Left hindlimb (tissue), 1 donor: ENCODE results near the gene SWAP70.
"Not testable (repeated sequence)": the region's sequence is repeated elsewhere in the genome, so short reads cannot be mapped to it uniquely, and the experiment has no call there.

ENCODE experiments used
- DNase-seq: peaks from one replicate; pipeline ENCODE4 v3.0.0-alpha.2; 2018

Gene SWAP70

DNA sequence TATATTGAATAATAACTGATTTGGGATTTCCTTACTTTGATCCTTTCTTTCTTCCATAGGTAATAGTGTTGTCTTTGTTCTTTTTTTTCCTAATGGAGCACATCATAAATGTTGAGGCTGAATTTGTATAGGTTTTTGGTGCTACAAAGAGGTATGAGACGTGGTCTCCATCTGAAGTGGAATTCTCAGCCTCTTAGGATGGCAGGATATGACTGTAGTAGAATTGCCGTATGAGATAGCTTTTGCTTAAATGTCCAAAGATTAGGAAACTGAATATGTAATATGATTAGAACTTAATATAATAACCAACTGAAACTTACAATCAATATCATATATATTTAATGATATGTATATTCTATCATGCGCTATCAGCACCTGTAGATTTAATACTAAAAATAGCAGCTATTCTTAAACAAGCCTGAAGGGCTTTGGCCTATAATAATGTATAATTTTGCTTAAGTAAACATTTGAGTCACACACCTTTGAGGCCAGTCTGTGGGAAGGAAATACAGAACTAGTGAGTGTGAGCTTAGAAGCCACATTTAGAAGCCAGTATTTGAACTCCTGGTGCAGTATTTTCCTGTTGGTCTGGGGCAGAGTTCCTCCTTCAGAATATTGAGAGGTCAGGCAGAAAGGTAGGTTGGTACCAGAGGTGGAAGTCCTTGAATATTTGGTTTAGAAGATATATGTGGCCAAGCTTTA is 62.6 kb downstream of the SWAP70 start:
- no peak for DNase-seq

DNA sequence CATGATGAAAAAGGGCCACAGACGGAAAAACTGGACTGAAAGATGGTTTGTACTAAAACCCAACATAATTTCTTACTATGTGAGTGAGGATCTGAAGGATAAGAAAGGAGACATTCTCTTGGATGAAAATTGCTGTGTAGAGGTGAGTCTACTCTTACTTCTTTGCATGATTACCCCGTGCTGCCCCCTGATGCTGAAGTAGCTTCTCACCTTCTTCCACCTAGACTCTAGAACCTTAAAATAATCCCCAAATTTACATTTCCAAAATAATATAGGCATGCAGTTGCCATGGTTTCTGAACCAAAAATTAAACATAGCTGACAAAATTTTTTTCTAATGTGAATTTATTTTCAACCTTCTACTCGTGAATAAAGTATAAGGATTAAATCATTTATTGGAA is 64.2 kb downstream of the SWAP70 start:
- DNase-seq = no peak

DNA sequence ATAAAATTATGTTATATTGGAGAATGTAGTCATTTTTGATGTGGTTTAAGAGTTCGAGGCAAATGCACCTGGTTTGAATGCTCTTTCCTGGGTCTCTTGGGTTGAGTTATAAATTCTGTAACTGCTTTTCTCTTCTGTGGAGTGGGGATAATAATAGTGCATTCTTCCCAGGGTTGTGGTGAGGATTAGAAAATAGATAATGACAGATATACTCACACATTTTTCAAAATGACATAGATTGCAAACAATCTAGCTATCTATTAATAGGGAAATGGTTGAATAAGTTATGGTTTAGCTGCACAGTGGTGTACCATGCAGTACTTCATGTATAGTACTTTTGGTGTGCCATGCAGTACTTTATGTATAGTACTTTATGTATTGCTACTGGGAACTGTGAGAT is 67.4 kb downstream of the SWAP70 start:
- no peak for DNase-seq

DNA sequence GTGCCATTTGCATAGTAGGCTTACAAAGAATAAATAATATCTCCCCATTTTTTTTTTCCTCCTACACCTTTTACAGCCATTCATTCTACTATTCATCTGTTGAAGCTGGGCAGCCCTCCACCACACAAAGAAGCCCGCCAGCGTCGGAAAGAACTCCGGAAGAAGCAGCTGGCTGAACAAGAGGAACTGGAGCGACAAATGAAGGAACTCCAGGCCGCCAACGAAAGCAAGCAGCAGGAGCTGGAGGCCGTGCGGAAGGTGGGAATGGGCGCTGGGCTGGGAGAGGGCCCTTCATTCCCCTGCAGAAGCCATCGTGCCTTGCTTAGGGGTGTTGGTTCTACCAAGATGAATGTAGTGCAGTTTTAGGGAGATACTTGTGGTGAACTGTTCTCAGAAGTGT is 68.6 kb downstream of the SWAP70 start:
- no peak for DNase-seq

DNA sequence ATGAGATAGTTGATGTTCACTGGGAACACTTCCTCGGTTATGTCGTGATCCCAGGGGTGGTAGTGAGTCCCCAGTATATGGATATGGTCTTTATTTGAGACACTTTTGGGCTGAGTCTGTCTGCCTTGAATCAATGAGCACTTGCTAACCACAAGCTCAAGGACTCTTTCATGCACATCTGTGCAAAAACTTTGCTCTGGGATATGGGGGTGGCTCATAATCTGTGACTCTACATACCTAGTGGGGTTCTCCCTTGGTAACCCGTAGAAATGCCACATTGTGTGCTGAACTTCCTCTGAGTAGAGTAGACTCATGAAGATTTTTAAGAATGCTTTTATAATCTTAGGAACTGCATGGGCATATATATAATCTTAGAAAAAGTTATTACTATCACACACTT is 69.3 kb downstream of the SWAP70 start:
- DNase-seq = no peak

DNA sequence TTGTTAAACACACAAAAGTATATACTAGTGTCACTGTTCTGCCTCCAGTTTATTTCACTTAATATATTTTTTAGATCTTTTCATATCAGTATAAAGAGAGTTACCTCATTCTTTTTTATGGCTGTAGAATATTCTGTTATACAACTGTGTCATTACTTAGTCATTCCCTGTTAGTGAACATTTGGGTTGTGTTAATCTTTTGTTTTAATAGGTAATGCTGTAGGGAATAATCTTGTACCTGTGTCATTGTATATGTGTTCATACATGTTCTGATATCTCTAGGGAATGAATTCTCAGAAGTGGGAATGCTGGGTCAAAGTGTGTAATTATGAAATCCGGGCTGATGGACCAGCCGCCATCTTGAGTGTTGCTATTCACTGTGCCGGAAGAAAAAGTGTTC is 71.4 kb downstream of the SWAP70 start:
- no peak for DNase-seq

DNA sequence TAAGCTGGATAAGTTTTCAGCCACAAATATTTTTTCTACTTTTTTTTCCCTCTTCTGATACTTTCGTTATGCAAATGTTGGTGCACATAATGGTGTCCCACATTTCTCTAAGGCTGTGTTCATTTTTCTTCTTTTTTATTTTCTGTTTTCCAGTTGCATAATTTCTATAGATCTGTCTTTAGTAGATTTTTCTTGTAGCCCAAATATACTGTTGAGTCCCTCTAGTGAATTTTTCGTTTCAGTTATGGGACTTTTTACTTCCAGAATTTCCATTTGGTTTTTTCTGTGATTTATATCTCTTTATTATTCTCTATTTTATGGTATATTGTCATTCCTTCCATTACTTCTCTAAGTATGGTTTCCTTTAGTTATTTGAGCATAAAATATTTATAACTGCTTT is 72.0 kb downstream of the SWAP70 start:
- no peak for DNase-seq

DNA sequence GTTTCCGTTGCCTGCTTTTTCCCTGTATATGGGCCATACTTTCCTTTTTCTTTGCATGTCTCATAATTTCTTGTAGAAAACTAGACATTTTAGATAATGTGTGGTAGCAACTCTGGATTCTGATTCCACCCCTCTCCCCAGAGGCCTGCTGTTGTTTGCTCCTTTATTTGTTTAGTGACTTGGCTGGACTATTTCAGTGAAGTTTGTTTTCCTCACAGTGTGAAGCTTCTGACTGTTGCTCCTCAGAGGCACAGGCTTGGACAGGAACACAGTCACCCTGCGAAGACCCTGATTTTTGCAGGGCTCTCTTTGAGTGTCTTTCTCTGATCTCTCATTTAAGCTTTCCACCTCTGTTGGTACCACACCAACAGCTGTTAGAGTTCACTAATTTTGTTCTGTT is 72.5 kb downstream of the SWAP70 start:
- DNase-seq = no peak

DNA sequence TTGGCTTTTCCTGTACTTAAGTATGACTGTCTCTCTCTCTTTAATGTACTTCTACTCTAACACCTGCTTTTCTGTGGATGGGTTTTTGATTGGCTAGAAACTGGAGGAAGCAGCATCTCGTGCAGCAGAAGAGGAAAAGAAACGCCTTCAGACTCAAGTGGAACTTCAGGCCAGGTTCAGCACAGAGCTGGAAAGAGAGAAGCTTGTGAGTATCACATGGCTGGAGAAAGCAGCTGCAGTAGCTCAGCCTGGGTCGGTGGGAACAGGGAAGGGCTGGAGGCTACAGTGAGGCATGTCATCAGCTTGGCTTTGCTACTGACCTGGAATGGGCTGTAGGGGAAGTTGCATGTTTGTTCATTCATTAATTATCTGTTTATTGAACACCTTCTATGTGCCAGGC is 74.2 kb downstream of the SWAP70 start:
- no peak for DNase-seq

DNA sequence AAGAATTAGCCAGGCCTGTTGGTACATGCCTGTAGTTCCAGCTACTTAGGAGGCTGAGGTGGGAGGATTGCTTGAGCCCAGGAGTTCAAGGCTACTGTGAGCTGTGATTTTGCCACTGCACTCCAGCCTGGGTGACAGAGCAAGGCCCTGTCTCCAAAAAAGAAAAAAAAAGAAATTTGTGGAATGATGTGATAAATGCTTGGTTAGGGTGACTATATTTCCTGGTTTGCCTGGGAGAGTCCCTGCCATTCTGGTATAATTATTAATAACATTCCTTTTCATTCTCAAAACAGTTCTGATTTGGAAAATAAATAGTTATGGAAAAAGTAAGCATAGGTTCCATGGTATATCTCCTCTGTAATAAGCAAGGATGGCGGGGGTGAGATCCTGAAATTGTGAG is 74.8 kb downstream of the SWAP70 start:
- no peak for DNase-seq

DNA sequence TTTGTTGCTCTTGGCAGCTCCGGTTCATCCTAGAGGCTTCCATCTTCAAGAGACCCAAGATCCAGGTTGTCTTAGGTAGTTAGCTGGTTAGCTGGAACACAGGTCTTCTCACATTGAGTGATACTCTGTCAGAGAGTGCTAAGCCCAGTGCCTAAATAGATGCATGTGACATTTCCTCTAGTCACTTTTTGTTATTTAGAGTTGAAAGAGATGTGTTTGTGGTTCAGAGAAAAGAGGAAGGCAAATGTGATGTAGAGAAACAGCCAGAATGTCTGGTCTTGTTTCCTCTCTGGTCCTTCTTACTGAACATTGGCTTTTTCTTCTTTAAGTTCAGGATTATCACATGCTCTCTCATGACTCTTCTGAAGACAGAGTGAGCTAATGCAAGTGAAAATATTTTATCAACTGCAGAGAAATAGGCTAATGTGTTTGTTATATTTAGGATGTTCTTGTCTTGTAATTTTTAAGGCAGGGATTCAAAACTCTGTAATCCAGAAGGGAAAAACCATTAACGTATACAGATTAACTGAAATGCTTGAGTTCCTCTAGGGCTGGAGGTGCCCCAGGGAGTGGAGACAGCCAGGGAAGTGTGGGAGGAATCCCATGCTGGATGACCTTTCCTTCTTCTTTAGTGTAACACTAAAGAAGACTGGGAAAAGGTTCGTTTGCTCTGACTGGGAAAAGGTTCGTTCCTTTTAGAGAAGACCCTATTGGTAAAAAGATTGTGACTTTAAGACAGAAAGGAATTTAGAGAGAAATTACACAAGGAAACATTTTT is 75.4 kb downstream of the SWAP70 start:
- no peak for DNase-seq

DNA sequence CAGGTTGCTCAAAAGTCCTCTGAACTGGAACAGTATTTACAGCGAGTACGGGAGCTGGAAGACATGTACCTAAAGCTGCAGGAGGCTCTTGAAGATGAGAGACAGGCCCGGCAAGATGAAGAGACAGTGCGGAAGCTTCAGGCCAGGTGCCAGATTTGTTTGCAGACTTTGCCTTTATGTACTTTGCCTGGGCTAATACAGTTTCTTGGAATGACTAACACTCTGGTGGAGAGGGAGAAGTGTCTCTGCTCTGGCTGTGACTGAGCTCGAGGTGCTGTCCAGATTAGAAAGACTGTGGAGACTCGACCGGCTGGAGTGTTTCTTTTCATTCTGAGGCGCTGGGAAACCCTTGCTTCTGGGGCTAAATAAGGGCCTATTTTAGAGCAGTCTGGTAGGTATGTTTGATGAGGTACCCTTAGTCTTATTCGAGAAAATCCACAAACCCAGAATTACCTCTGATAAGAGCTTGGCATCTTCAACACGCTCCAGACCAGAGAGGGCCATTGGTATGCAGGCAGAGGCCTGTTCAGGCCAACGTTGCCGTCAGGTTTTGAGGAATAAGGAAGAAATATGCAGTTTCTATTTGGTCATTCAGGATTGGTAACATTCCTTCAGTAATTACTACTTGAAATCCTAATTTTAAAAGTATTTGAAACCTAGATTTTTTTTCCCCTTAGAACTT is 76.5 kb downstream of the SWAP70 start:
- DNase-seq = no peak

DNA sequence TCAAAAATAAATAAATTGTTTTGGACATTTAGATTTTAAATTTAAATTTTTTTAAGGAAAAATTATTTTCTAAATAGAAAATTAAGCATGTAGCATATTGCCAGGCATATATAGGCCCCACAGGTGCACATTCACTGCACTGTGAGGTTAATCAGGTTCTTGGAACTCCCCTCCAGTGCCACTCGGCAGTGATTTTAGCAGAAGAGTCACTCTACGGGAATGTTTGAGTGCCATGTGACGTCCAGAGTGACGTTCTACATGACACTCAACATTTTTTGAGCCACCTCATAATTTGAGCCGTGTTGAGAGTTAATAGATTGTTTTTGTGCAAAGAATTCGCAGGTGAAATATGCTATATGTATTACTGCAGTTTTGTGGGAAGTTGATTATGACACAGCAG is 77.4 kb downstream of the SWAP70 start:
- no peak for DNase-seq

DNA sequence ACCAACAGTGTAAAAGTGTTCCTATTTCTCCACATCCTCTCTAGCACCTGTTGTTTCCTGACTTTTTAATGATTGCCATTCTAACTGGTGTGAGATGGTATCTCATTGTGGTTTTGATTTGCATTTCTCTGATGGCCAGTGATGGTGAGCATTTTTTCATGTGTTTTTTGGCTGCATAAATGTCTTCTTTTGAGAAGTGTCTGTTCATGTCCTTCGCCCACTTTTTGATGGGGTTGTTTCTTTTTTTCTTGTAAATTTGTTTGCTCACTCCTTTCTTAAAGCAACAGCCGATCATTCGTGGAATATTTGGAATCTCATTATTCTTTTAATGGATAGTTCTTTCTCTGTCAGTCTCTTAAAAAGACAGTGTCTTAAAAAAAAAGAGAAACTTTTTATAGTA is 79.6 kb downstream of the SWAP70 start:
- not testable (repeated sequence) for DNase-seq

DNA sequence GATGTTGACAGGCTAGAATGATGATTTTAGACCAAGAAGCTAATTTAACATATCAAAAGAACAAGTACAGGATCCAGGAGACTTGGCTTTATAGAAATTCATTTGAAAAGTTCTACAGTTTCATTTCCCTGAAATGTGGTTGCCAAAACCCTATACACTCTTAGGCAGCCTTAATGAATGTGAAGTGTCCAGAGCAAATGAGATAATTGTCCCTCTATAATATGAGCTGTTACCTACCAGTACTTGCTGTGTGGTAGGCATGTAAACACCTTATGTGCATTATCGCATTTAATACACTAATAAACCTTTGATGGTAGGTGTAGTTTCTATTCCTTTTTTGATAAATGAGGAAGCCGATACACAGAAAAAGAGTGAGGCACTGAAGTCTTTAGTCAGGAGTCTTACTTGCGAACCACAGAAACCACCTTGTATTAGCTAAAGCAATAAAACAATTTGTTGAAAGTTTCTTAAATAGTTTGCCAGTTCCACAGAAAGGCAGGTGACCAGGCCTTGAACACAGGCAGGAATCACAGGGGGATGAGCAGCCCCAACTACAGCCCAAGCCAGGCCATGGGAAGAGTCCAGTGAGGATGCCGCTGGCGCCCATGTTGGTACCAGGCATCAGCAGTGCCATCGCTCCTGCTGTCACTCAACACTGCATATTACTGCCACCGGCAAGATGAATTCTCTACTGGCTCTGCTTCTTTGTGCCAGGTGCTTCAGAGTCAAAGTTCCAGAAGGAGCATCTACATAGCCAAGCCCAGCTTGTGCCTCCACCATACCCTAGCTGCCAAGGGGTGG is 81.7 kb downstream of the SWAP70 start:
- no peak for DNase-seq

DNA sequence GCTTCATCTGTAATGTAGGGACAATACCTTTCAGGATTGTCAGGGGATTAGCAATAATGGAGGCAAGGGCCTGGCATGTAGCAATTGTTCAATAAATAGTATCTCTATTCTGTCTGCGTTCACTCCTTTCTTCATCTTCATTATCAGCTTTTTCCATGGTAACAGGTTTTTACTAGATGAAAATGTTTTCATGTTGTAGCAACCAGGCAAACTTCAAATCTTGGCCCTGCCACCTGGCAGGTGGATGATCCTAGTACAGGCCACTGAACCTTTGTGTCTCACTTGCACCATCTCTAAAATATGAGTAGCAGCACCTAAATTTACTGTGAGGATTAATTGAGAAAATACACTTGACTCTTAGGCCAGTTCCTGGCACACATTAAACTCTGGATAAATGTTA is 83.4 kb downstream of the SWAP70 start:
- no peak for DNase-seq

DNA sequence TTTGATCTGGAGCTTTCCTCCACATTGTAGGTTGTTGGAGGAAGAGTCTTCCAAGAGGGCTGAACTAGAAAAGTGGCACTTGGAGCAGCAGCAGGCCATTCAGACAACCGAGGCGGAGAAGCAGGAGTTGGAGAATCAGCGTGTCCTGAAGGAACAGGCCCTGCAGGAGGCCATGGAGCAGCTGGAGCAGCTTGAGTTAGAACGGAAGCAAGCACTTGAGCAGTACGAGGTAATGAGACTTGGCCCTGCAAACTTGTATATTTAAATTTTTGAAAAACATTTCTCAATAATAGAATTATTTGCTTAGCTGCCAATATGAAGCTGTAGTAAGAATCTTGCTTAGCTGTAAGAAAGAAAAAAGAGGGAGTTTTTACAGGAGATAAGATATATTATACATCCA is 84.0 kb downstream of the SWAP70 start:
- DNase-seq = no peak

DNA sequence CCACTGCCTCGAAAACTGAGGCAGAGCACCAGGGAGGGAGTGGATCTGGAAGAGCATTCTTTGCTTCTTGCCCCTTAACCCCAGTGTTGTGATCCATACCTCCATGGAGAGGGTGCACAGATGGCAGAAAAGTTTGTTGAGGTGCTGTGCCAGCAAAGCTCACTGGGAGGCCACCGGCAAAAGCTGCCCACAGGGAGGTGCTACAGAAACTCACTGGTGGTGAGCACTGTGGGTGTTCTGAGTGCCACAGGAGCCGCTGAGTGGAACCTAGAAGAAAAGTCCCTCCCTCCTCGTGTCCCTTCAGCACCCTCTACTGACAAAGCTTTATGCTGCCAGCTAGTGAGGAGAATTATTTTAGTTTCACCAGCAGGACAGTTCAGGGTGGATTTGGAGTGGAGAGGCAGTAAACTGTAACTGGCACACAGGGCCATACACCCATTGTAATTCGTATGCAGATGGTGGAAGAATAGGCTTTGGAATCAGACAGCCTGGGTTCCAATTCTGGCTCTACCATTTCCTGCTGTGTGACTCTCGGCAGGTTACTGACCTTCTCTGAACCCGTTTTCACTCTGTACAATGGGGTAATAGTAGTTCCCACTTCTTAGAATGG is 84.6 kb downstream of the SWAP70 start:
- peak; percentile 60 for DNase-seq

DNA sequence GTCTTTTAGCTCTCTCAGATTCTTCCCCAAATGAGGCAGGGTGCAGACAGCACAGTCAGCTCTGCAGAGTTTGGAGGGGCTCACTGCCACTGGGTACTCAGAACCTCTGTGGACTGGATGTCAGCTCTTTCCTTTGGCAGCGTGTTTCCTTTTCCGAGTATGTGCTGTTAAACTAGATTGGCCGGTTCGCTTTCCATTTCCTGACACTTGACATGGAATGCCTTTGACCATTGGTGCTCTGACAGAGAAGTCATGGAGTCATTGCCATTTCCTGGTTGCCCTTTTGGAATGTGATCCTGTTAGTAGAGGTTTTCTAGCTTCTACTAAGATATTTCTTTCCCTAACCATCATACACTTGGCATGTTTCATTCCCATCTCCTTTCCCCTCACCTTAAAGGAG is 86.7 kb downstream of the SWAP70 start:
- no peak for DNase-seq

DNA sequence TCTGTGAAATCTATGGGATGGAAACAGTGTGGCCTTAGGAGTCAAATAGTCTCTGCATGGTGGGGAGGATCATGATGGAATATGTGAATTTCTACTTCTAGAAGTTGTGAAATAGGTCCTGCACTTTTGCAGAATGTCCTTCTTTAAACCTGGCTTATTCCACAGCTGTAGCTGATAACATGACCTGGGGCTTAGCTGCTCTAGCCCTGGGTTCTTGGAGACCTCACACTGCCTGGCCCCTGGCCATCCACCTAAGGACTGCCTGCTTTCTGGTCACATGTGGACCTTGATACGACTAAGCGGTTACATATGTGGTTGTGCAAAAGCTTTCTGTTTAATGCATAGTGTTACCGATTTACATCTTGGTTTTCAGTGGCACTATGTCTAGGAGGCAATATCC is 88.2 kb downstream of the SWAP70 start:
- no peak for DNase-seq

DNA sequence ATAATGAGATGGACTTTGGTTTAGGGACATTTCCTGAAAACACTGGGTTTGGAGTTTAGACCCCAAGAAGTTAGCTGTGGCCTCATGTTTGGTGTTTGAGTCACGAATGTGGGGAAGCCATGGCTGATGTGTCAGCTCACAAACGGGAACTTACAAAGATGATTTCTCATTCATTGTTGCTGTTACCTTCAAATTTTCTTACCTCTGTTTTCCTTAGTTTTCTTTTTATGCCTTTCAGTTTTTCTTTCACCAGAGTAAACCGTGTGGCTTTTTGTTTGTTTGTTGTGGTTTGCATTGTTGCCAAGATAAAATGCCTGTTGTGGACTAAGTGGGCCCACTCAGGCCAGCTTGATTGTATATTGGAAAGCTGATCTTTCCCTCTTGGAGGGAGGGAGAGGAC is 89.1 kb downstream of the SWAP70 start:
- no peak for DNase-seq

DNA sequence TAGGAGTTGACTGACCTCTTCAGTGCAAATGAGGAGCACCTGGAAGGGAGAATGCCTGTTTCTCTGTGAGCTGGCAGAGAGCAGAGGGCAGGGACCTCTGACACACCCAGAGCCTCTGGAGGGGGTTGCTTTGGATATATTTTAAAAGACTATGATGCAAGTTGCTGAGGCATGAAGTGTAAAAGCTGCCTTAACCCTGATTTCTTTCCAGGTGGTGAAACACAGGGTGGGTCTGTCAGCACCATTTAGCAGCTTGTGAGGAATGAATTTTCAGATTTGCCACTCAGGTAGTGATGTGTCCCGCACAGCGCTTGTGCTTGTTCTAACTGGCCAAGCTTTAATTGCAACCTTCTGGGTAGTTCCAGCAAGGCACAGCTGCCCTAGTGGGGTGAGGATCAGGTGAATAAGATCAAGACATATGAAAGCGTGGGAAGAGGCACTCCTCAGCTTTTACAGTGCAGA is 90.2 kb downstream of the SWAP70 start:
- DNase-seq = no peak
